Measurements from ENCODE around the gene OGG1. TPM values are rescaled to one million over a fixed set of nuclear protein-coding genes. Genes with fewer than 3 reads are reported as not detected.

Gene OGG1
- total RNA-seq, 1 donor from 2014 or later, result 14.4 TPM

DNA sequence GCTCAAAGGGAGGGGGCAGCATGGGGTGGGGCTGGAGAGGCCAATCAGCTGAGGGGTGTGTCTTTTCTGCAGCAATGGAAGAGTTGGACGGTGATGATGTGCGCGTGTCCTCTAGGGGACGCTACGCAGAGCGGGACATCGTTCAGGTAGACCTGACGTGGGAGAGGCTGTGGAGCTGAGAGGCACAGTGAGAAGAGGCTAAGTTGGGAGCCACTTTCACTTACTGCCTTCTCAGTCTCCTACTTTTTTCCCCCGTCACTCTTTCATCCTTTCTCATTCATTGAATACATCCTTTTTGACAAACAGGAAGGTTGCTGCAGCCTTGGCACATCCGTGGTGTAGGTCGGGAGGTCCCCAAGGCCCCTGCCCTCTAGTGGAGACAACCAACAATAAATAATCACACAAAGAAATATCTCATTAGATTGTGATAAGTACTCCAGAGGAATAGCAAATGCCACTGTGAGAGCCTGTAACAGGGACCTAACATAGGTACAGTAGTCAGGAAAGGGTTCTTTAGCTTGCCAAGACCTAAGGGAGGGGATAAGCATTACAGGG, 22.6 kb upstream of the OGG1 start:
- DNase-seq (ENCODE audit: low spot score), result no peak

DNA sequence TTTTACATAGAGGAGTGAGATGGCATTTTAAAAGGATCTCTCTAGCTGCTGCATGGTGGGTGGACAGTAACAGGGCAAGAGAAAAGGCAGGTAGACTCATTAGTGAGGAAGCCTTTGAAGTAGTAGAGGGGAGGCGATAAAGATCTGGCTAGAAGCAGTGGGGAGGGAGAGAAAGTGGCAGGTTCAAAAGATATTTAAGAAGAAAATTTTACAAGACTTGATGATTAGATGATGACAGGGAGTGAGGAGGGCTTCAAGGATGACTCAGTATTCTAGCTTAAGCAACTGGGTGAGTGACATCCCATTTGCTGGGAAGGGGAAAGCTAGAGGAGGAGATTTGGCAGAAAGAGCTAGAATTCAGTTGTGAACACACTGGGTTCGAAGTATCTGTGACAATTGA, 22.0 kb upstream of the OGG1 start:
- no peak for DNase-seq (ENCODE audit: low spot score)

DNA sequence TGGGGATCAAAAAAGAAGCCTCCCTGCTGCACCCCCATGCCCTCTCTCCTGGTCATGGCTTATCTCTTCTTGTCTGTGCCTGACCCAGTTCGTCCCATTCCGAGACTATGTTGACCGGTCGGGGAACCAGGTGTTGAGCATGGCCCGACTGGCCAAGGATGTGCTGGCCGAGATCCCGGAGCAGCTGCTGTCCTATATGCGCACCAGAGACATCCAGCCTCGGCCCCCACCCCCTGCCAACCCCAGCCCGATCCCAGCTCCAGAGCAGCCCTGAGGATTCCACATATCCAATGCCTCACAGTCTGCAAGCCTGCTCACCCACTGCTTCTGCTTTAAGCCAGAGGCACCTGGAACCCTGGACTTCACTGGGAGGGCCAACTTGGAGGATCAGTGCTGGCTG, 20.3 kb upstream of the OGG1 start:
- no peak for DNase-seq (ENCODE audit: low spot score)

DNA sequence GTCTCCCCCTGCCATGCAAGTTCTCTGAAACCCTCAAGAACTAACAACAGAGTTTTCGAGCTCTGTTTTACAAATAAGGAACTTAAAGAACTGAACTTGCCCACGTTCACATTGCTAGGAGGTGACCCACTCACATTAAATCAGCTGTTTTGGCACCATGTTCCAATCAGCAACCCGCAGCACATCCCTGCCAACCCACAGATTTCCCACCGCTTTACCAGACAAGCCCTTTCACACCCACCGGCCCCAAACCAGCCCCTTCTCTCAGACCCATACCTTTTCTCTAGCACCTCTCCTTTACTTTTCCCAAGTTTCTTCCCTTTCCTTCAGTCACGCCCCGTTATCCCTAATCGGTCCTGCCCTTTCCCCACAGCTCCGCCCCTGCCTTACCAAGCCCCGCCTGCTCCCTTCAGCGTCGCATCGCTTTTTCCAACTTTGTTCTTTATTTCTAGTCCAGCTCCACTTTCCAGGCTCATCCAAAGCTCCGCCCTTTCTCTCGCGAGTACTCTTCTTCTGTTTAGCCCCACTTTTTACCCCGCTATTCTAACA, 19.0 kb upstream of the OGG1 start:
- DNase-seq (ENCODE audit: low spot score), result no peak

DNA sequence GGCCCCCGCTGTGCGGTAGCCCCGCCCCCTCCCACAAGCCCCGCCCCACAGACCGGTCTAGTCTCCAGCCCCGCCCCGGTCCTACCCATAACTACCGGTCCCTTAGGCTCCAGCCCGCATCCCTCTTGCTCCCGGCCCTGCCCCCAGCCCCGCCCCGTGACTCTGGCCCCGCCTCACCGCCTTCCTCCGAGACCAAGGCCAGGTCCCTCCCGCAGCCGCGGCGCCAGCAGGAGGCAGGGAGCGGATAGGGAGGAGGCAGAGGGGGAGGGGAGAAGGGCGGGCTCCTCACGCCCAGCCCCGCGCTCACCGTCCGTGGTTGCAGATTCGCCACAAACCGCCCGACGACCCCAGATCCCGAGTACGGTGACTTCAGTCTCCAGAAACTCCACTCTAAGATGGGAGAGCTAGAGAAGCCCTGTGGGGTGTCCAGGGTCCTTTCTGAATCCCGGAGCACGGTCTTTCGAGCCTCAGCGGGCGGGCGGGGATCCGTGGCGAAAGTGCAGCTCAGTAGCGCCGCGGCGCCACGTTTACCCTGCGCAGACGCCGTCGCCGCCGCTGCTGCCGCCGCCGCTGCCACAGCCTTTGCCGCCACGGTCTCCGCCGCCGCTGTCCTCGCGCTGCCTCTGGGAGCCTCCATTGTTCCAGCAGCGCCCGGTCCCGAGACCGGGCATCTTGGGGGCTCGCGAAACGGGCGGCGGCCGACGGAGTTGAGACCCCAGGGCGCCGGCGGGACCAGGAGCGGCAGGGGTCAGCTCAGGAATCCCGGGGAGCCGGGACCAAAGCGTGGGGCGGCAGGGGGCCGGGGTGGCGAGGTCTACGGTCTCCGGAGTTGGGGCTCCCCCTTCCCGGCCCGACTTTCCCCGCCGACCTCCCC, 18.3 kb upstream of the OGG1 start, which contains the start of gene BRPF1:
Gene BRPF1 (plus strand): TSS at position 530 of the 874 bp plus-strand sequence. CDS start 2,406 bp downstream, outside the sequence.
- peak; percentile 99 for DNase-seq (ENCODE audit: low spot score)

DNA sequence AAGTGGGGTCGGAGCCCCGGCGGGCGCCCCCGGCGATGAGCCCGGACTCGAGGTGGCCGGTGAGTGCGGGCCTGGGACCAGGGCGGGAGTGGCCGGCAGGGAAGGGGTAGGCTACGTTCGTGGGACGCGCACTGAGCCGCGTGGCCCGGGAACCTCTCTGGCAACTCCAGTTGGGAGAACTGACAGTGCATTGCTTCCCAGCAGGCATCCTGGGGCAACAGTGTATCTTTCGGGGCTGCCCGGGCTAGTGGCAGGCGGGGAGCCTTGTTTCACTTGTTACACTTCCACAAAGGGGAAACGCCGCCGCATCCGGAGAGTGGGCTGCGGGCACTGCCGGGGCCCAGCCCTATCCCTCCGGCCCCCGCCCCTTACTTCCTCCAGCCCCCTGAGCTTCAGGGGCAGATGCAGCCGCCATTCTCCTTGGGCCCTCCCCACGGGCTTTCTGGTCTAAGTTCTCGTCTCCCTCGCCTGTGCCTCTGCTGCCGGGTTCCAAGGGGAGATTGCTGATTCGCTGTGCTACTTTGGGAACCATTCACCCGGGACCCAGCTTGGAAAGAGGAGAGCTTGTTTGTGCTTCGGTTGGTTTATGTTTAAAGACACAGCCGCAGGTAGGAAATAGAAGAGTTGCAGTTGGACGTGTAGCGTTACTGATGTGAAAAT, 17.5 kb upstream of the OGG1 start:
- DNase-seq (ENCODE audit: low spot score), result no peak

DNA sequence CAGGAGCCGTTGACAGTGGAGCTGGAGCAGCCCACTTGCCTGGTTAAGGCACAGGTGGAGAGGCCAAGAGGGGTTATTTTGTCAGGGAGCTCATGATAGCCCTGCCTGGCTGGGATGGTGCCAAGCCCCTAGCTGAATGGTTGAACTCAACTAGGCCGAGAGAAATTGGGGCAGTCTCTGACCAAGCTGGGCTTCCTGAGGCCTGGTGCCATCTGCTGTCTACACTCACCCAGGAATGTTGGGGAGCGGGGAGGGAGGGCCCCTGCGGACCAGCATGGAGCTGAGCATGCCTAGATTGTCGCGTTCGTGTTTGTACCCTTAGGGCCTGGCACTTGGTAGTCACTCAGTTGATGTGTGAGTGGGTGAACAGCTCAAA, 17.0 kb upstream of the OGG1 start:
- no peak for DNase-seq (ENCODE audit: low spot score)

DNA sequence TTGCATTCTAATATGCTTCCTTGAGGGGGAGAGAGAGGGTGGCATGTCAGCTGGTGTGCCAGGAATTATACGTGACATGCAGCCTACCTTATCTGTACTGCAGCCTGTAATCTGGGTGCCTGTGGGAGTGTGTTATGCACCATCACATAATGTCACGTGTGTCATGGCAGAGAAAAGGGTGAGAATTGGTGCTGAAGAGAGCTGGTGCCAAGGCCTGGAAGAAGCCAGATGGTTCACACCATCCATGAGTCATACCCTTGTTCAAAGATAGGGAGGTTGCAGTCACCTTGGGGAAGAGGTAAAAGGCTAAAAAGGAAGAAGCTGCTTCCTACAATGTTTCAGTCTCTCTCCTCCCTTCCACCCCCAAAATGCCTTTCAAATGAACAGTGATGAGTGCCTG, 12.9 kb upstream of the OGG1 start:
- DNase-seq (ENCODE audit: low spot score), result no peak

DNA sequence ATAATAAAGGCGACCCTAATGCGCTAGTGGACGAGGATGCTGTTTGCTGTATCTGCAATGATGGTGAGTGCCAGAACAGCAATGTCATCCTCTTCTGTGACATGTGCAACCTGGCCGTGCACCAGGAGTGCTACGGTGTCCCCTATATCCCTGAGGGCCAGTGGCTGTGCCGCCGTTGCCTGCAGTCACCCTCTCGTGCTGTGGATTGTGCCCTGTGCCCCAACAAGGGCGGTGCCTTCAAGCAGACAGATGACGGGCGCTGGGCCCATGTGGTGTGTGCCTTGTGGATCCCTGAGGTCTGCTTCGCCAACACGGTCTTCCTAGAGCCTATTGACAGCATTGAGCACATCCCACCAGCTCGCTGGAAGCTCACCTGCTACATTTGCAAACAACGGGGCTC, 10.6 kb upstream of the OGG1 start:
- DNase-seq (ENCODE audit: low spot score), result no peak

DNA sequence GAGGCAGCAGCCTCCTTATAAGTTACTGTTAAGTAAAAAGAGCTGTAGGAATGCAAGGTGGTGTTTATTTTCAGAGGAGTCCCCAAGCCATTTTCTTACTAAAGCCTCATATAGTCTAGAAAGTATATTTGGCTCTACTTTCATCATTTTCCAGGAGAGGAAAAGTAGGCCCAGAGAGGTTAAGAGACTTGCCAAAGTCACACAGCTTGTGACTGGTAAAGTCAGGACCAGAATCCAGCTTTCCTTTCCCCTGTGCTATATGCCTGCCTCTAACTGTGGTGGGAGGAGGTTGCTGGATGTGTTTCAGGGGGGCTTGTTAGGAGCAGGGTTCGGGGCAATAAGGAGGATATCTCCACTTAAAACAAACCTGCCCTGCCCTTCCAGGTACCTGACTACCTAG, 7.2 kb upstream of the OGG1 start:
- DNase-seq (ENCODE audit: low spot score), result no peak

DNA sequence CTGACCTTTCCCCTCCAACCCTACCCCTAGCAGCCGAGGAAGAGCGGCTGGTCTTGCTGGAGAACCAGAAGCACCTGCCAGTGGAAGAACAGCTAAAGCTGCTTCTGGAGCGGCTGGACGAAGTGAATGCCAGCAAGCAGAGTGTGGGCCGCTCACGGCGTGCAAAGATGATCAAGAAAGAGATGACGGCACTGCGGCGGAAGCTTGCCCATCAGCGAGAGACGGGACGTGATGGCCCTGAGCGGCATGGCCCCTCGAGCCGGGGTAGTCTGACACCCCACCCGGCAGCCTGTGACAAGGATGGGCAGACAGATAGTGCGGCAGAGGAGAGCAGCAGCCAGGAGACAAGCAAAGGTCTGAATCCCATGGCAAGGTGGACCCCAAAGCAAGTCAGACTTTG, 6.2 kb upstream of the OGG1 start:
- DNase-seq (ENCODE audit: low spot score), result no peak

DNA sequence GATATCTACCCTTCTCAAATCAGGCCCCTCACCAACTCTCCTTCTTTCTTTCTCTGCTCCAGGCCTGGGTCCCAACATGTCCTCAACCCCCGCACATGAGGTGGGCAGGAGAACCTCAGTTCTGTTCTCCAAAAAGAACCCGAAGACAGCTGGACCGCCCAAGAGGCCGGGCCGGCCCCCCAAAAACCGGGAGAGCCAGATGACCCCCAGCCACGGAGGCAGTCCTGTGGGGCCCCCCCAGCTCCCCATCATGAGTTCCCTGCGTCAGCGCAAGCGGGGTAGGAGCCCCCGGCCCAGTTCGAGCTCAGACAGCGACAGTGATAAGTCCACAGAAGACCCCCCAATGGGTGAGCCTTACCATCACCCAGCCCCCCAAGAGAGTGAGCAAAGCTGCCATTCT, 5.6 kb upstream of the OGG1 start:
- DNase-seq (ENCODE audit: low spot score), result no peak

DNA sequence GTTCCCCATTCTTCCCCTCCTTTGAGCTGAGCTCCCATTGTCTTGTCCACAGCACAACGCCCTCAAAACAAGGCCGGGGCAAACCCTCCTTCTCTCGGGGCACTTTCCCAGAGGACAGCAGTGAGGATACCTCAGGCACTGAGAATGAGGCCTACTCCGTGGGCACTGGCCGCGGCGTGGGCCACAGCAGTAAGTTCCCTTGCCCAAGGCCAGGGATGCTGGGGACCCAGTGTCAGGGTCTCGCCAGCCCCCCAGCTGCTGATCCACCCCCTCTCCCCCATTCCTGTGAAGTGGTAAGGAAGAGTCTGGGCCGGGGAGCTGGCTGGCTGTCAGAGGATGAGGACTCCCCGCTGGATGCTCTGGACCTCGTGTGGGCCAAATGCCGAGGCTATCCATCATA, 4.2 kb upstream of the OGG1 start:
- no peak for DNase-seq (ENCODE audit: low spot score)

DNA sequence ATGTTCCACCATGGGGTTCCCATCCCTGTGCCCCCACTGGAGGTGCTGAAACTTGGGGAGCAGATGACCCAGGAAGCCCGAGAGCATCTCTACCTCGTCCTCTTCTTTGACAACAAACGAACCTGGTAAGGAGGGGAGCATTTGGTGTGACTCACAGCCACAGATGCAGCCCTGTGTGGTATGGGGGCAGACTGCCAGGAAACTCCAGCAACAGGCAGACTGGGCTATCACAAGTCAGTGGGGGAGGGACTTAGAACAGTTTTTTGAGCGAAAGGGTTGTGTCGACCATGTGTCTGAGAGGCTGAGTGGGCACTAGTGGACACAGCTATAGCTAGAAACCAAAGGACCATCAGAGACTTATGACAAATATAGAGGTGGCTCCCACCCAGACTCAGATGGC, 3.4 kb upstream of the OGG1 start:
- DNase-seq (ENCODE audit: low spot score), result no peak

DNA sequence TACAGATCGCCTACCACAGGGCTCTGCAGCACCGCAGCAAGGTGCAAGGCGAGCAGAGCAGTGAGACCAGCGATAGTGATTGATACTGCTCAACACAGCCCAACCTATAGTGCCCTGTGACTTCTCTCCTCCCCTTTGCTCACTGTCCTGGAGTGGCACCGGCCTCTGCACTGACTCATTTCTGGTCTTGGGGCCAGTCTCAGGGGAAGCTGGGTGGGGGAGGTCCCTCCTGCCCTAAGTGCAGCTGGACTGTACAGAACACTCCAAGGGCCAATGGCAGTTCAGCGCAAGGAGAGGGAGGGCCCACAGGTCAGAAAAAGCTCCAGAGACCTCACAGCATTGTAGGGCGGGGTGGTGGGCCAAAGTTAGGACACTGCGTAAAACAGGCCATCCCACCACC, 2.5 kb upstream of the OGG1 start:
- DNase-seq (ENCODE audit: low spot score), result no peak

DNA sequence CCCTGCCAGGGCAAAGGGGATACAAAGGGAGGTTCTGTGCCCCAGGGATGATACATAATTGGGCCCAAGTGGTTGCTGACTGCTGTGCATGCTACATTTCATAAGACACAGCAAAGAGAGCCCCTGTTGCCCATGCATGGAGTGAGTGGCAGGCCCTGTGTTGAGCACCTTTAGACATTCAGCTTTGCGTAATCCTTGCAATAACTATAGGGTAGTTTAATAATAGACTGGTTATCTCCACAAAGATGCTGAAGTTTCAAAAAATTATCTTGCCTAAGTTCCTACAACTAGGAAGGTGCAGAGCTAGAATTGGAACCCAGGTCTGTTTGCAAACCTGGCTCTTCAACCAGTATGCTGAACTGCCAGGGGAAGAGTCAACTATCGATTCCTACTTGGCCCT, 1.7 kb upstream of the OGG1 start:
- DNase-seq (ENCODE audit: low spot score), result no peak

DNA sequence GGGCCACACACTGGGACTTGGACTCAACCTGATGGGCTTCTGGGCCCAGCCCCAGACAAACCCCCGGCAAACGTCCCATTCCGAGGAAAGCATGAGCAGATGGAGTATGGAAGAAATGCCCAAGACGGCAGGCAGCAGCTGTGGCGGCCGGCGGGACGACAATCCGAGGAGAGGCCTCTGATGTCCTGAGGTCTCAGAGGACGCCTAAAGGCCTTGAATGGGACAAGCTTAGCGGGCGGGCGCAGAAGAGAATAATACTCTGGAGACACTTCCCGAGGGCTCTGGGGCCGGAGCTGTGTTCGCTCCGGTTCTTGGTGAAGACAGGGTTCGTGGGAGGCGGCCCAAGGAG, 482 bp upstream of the OGG1 start:
- DNase-seq (ENCODE audit: low spot score), result no peak

DNA sequence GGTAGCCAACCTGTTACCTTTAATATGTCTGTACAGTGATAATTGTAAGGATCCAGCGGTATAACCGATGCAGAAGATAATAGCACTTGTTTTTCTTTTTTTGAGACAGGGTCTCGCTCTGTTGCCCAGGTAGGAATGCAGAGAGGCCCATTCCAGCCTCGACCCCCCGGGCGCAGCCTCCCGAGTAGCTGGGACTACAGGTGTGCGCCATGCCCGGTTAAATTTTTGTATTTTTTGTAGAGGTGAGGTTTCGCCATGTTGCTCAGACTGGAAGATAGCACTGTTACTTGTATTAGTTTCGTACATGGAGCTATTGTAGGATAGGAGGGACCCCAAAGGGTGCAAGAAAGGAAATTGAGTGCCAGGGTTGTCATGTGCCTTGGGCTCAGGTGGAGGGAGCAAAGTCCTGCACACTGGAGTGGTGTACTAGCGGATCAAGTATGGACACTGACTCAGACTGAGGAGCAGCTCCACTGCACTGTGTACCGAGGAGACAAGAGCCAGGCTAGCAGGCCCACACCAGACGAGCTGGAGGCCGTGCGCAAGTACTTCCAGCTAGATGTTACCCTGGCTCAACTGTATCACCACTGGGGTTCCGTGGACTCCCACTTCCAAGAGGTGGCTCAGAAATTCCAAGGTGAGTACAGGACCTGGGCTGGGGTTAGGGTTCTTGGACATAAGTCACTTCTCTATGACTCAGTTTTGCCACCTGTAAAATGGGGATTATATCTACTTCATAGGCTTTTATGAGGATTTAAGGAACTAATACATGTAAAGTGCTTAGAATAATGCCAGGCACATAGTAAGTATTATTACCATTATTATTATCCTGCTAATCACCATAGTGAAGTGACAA, 1.0 kb downstream of the OGG1 start:
- DNase-seq (ENCODE audit: low spot score), result no peak

DNA sequence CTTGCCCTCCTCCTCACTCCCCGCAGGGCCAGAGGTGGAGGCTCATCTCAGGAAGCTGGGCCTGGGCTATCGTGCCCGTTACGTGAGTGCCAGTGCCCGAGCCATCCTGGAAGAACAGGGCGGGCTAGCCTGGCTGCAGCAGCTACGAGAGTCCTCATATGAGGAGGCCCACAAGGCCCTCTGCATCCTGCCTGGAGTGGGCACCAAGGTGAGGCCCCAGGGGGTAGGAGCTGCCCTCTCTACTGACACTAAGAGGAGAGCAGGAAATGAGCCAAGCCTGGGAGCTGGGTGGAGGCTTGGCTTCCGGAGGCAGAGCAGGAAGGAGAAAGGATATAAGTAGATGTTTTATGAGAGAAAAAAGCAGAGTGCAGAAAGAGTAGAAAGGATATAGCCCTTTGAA, 4.9 kb downstream of the OGG1 start:
- DNase-seq (ENCODE audit: low spot score), result no peak

DNA sequence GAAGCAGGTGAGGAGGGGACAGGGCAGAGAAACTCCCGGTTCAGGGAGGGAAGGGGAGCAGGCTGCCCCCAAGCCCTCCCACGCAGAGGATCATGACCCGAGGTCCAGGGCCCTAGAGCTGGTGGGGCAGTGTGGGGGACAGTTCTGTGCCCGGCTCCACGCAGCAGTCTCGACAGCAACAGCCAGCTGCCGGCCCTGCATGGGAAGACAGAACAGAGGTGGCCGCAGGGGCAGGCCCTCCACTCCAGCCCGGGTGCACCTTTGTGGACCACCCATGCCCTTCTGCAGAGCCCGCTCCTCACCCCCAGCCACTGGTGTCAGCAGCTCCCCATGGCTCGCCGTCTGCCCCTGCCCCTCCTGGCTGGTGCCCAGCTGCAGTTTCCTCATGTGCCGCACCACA, 7.7 kb downstream of the OGG1 start:
- no peak for DNase-seq (ENCODE audit: low spot score)

DNA sequence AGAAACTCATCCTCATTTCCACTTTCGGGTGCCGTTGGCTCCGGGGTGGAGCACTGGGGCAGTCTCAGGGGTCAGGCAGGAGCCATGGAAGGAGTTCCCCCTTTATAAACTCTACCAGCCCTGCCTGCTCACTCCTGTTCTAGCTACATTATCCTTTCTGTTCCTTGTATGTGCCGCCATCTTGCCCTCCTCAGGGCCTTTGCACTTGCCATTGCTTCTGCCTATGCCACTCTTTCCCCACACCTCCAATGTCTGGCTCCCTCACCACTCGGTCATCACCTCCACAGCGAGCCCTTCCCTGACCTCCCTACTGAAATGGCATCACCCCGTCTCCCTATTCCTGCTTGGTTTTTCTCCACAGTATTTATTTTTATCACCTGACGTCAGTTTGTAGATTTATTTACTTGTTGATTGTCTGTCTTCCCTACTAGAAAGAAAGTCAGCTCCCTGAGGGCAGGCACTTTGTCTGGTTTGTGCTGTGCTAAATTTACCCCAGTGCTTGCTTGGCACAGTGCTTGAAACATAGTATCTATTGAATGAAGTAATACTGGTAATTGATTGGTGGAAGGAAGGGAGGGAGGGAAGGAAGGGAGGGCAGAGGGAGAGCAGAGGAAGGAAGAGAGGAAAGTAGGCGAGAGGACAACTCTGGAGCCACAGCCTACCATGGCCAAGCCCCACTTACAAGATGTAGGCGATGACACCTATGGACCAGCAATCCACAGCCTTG, 11.2 kb downstream of the OGG1 start:
- no peak for DNase-seq (ENCODE audit: low spot score)
